T-helper 2 cell treated with Interferon-gamma antibody and Interleukin-4, amounts not matched to agents 5 μg/mL and 100 μg/mL, for 36 hours (primary cell): Measurements from ENCODE around the gene CLCC1.
A peak's percentile ranks its signal among the peaks of the same experiment; 100 is the strongest.
"Not testable (repeated sequence)": the region's sequence is repeated elsewhere in the genome, so short reads cannot be mapped to it uniquely, and the experiment has no call there.

Experiments used
- DNase-seq: peaks from one replicate; pipeline ENCODE4 v3.0.0; 2021; ENCODE audit warnings: low spot score
- H3K27ac Mint-ChIP-seq: one replicate; pipeline ENCODE4 v1.8.0; 2021; ENCODE audit warnings: mild to moderate bottlenecking, mixed read lengths
- H3K27me3 Mint-ChIP-seq: one replicate; pipeline ENCODE4 v1.8.0; 2021; ENCODE audit warnings: low read depth, mixed read lengths
- H3K36me3 Mint-ChIP-seq: one replicate; pipeline ENCODE4 v1.8.0; 2021; ENCODE audit warnings: low read depth, mixed read lengths
- H3K4me1 Mint-ChIP-seq: one replicate; pipeline ENCODE4 v1.8.0; 2021; ENCODE audit warnings: low read depth, mixed read lengths
- H3K4me3 Mint-ChIP-seq: one replicate; pipeline ENCODE4 v1.8.0; 2022; ENCODE audit warnings: mild to moderate bottlenecking, moderate library complexity, mixed read lengths
- H3K9me3 Mint-ChIP-seq: one replicate; pipeline ENCODE4 v1.8.0; 2021; ENCODE audit warnings: mixed read lengths

Gene CLCC1

GRCh38 chr1:108963052-108963686, at the start of gene CLCC1:
Gene CLCC1, minus strand, starts transcription at chr1:108963484. Its CDS starts 13,047 bp downstream, at chr1:108950437.
- H3K4me1 Mint-ChIP-seq, result peaks cover 18% of the 10 kb centered on the region
- peaks cover 16% of the 10 kb centered on the region for H3K36me3 Mint-ChIP-seq
- no peaks in the 10 kb centered on the region for H3K9me3 Mint-ChIP-seq
- peak; percentile 91 for DNase-seq
- no peaks in the 10 kb centered on the region for H3K27me3 Mint-ChIP-seq
- peak within 1 kb of the TSS; percentile 97 for H3K27ac Mint-ChIP-seq
- peak within 1 kb of the TSS; percentile 73 for H3K4me3 Mint-ChIP-seq

- Mint-ChIP-seq H3K27me3 (no peaks in the 10 kb centered on the region), H3K36me3 (peaks cover 10% of the 10 kb centered on the region), H3K4me1 (no peaks in the 10 kb centered on the region), H3K9me3 (no peaks in the 10 kb centered on the region), H3K27ac (no peak overlapping the region), H3K4me3 (no peak overlapping the region)
- DNase-seq, result no peak
Measured at GRCh38 chr1:109011335-109011734, 48.1 kb upstream of the CLCC1 start.

- H3K27me3 Mint-ChIP-seq, H3K4me3 Mint-ChIP-seq, H3K27ac Mint-ChIP-seq, H3K4me1 Mint-ChIP-seq: not testable (repeated sequence)
- H3K9me3 Mint-ChIP-seq, result peaks cover 27% of the 10 kb centered on the region
- peaks cover 43% of the 10 kb centered on the region for H3K36me3 Mint-ChIP-seq
- peak; percentile 6 for DNase-seq
Measured at GRCh38 chr1:108996622-108997021, 33.3 kb upstream of the CLCC1 start.

GRCh38 chr1:108983114-108983513, 19.8 kb upstream of the CLCC1 start:
- H3K27me3 Mint-ChIP-seq, result no peaks in the 10 kb centered on the region
- H3K9me3 Mint-ChIP-seq, result no peaks in the 10 kb centered on the region
- peaks cover 6% of the 10 kb centered on the region for H3K4me1 Mint-ChIP-seq
- H3K36me3 Mint-ChIP-seq, result peaks cover 12% of the 10 kb centered on the region
- no peak overlapping the region for H3K27ac Mint-ChIP-seq
- DNase-seq, result no peak
- no peak overlapping the region for H3K4me3 Mint-ChIP-seq

GRCh38 chr1:108976658-108977057, 13.4 kb upstream of the CLCC1 start:
- H3K36me3 Mint-ChIP-seq, result peaks cover 6% of the 10 kb centered on the region
- H3K9me3 Mint-ChIP-seq, result no peaks in the 10 kb centered on the region
- peaks cover 3% of the 10 kb centered on the region for H3K4me1 Mint-ChIP-seq
- H3K4me3 Mint-ChIP-seq, result no peak overlapping the region
- no peak overlapping the region for H3K27ac Mint-ChIP-seq
- no peak for DNase-seq
- no peaks in the 10 kb centered on the region for H3K27me3 Mint-ChIP-seq

GRCh38 chr1:108972951-108973350, 9.7 kb upstream of the CLCC1 start:
- Mint-ChIP-seq H3K4me3 (no peak overlapping the region), H3K36me3 (peaks cover 9% of the 10 kb centered on the region), H3K9me3 (no peaks in the 10 kb centered on the region), H3K27me3 (no peaks in the 10 kb centered on the region), H3K27ac (no peak overlapping the region), H3K4me1 (peaks cover 3% of the 10 kb centered on the region)
- no peak for DNase-seq

- Mint-ChIP-seq H3K4me3 (no peak overlapping the region), H3K27me3 (no peaks in the 10 kb centered on the region), H3K36me3 (peaks cover 11% of the 10 kb centered on the region), H3K4me1 (no peaks in the 10 kb centered on the region), H3K9me3 (no peaks in the 10 kb centered on the region), H3K27ac (no peak overlapping the region)
- no peak for DNase-seq
Measured at GRCh38 chr1:108969346-108969745, 6.1 kb upstream of the CLCC1 start.

- peaks cover 17% of the 10 kb centered on the region for H3K36me3 Mint-ChIP-seq
- H3K9me3 Mint-ChIP-seq, result no peaks in the 10 kb centered on the region
- peak; percentile 28 for DNase-seq
- H3K27ac Mint-ChIP-seq, result peak overlapping the region; percentile 97
- peaks cover 2% of the 10 kb centered on the region for H3K27me3 Mint-ChIP-seq
- H3K4me3 Mint-ChIP-seq, result peak overlapping the region; percentile 73
- H3K4me1 Mint-ChIP-seq, result peaks cover 21% of the 10 kb centered on the region
Measured at GRCh38 chr1:108962681-108963051, 618 bp downstream of the CLCC1 start.

- Mint-ChIP-seq H3K4me1 (peaks cover 28% of the 10 kb centered on the region), H3K36me3 (peaks cover 19% of the 10 kb centered on the region), H3K27ac (peak overlapping the region; percentile 97), H3K27me3 (peaks cover 2% of the 10 kb centered on the region), H3K9me3 (no peaks in the 10 kb centered on the region), H3K4me3 (peak overlapping the region; percentile 73)
- DNase-seq, result no peak
Measured at GRCh38 chr1:108961752-108962486, 1.4 kb downstream of the CLCC1 start.

- peaks cover 20% of the 10 kb centered on the region for H3K36me3 Mint-ChIP-seq
- H3K4me3 Mint-ChIP-seq, result no peak overlapping the region
- no peak overlapping the region for H3K27ac Mint-ChIP-seq
- no peaks in the 10 kb centered on the region for H3K9me3 Mint-ChIP-seq
- peaks cover 33% of the 10 kb centered on the region for H3K4me1 Mint-ChIP-seq
- H3K27me3 Mint-ChIP-seq, result peaks cover 2% of the 10 kb centered on the region
- DNase-seq, result no peak
Measured at GRCh38 chr1:108961198-108961597, 2.1 kb downstream of the CLCC1 start.

- Mint-ChIP-seq H3K36me3 (peaks cover 25% of the 10 kb centered on the region), H3K27me3 (peaks cover 2% of the 10 kb centered on the region), H3K9me3 (peaks cover 3% of the 10 kb centered on the region), H3K4me1 (peaks cover 38% of the 10 kb centered on the region), H3K4me3 (no peak overlapping the region), H3K27ac (no peak overlapping the region)
- DNase-seq, result no peak
Measured at GRCh38 chr1:108960719-108961118, 2.6 kb downstream of the CLCC1 start.

- peaks cover 40% of the 10 kb centered on the region for H3K36me3 Mint-ChIP-seq
- peaks cover 9% of the 10 kb centered on the region for H3K9me3 Mint-ChIP-seq
- H3K4me3 Mint-ChIP-seq, result no peak overlapping the region
- peaks cover 44% of the 10 kb centered on the region for H3K4me1 Mint-ChIP-seq
- no peak overlapping the region for H3K27ac Mint-ChIP-seq
- no peak for DNase-seq
- peaks cover 2% of the 10 kb centered on the region for H3K27me3 Mint-ChIP-seq
Measured at GRCh38 chr1:108957888-108958287, 5.4 kb downstream of the CLCC1 start.

GRCh38 chr1:108955881-108956280, 7.4 kb downstream of the CLCC1 start:
- H3K27me3 Mint-ChIP-seq, result peaks cover 2% of the 10 kb centered on the region
- H3K27ac Mint-ChIP-seq, result peak overlapping the region; percentile 90

GRCh38 chr1:108955111-108955510, 8.2 kb downstream of the CLCC1 start:
- H3K4me3 Mint-ChIP-seq, result no peak overlapping the region
- peaks cover 35% of the 10 kb centered on the region for H3K4me1 Mint-ChIP-seq
- peaks cover 34% of the 10 kb centered on the region for H3K36me3 Mint-ChIP-seq
- DNase-seq, result no peak
- peaks cover 2% of the 10 kb centered on the region for H3K27me3 Mint-ChIP-seq
- H3K9me3 Mint-ChIP-seq, result peaks cover 9% of the 10 kb centered on the region
- peak overlapping the region; percentile 9 for H3K27ac Mint-ChIP-seq

More at GRCh38 chr1:108955881-108956280, 7.4 kb downstream of the CLCC1 start:
- Mint-ChIP-seq H3K4me3 (no peak overlapping the region), H3K36me3 (peaks cover 39% of the 10 kb centered on the region), H3K4me1 (peaks cover 40% of the 10 kb centered on the region), H3K9me3 (peaks cover 9% of the 10 kb centered on the region)
- no peak for DNase-seq
